ENCODE results near the gene GPS2. TPM values are rescaled to one million over a fixed set of nuclear protein-coding genes. Genes with fewer than 3 reads are reported as not detected.

The GPS2 gene
- total and polyA plus RNA-seq, 8 donors, result 48.2 to 102 (median 80.8) TPM

DNA sequence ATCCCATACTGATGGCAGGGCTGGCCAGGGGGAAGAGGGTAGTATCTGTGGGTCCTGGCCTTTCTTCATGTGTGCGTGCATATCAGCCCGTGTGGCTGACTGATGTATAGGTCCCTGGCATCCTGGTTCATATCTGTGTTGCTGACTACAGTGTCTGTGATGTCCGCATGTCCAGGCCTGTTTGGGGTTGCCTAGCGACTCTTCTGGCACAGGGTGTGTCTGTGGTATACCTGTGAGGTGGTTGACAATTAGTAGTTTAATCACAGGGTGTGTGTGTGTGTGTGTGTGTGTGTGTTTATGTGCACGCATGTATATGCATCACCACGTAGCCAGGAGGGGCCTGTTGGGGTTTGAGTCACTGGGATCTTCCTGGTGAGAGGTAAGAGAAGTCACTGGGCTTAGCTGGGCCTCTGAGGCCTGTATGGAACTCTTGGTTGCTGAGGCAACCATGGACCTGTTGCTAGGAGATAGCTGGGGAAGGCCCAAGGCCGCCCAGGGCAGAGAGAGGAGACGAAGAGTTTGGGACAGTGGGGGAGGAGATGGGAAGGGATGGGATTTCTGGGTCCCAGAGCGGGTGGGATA is 39.2 kb upstream of the GPS2 start:
- DNase-seq, result peak in 2 of 4 donors; percentile 27 to 43

DNA sequence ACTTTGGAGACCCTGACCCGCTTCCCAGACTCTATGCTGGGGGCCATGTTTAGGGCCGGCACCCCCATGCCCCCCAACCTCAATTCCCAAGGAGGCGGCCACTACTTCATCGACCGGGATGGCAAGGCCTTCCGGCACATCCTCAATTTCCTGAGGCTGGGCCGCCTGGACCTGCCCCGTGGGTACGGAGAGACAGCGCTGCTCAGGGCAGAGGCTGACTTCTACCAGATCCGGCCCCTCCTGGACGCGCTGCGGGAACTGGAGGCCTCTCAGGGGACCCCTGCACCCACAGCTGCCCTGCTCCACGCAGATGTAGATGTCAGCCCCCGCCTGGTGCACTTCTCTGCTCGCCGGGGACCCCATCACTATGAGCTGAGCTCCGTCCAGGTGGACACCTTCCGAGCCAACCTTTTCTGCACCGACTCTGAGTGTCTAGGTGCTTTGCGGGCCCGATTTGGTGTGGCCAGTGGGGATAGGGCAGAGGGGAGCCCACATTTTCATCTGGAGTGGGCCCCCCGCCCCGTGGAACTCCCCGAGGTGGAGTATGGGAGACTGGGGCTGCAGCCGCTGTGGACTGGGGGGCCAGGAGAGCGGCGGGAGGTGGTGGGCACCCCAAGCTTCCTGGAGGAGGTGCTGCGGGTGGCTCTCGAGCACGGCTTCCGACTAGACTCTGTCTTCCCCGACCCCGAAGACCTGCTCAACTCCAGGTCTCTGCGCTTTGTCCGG is 37.9 kb upstream of the GPS2 start:
- Histone ChIP-seq H3K4me3 (peak overlapping the region in 1 of 2 donors; percentile 90), H3K4me1 (peaks cover 19 to 58% of the 10 kb centered on the region in 2 donors), H3K27ac (peak overlapping the region in 1 of 2 donors; percentile 97), H3K27me3 (no peaks in the 10 kb centered on the region), H3K36me3 (peaks cover 0 to 8% of the 10 kb centered on the region in 2 donors), H3K9me3 (no peaks in the 10 kb centered on the region)
- DNase-seq (peak in 1 of 4 donors; percentile 76), ATAC-seq (no peak)
- TF ChIP-seq, protein P1, sequence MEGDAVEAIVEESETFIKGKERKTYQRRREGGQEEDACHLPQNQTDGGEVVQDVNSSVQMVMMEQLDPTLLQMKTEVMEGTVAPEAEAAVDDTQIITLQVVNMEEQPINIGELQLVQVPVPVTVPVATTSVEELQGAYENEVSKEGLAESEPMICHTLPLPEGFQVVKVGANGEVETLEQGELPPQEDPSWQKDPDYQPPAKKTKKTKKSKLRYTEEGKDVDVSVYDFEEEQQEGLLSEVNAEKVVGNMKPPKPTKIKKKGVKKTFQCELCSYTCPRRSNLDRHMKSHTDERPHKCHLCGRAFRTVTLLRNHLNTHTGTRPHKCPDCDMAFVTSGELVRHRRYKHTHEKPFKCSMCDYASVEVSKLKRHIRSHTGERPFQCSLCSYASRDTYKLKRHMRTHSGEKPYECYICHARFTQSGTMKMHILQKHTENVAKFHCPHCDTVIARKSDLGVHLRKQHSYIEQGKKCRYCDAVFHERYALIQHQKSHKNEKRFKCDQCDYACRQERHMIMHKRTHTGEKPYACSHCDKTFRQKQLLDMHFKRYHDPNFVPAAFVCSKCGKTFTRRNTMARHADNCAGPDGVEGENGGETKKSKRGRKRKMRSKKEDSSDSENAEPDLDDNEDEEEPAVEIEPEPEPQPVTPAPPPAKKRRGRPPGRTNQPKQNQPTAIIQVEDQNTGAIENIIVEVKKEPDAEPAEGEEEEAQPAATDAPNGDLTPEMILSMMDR (IDR thresholded peaks at IDR 0.05), result no peak
- intact Hi-C loops (cut with DNase I), result loop anchor here in 1 of 2 donors (10.0 kb wide), 1 partner anchor 82 kb away; the partner anchor contains the start of genes FGF11 and TMEM102

More for the DNA sequence above, 39.2 kb upstream of the GPS2 start:
- ATAC-seq, result no peak
- Histone ChIP-seq H3K27me3 (no peaks in the 10 kb centered on the region), H3K4me3 (no peak overlapping the region), H3K9me3 (no peaks in the 10 kb centered on the region), H3K27ac (peak overlapping the region in 1 of 2 donors; percentile 33), H3K4me1 (peaks cover 19 to 57% of the 10 kb centered on the region in 2 donors), H3K36me3 (peaks cover 0 to 3% of the 10 kb centered on the region in 2 donors)
- intact Hi-C loops (cut with DNase I), result loop anchor here in 1 of 2 donors (10.0 kb wide), 1 partner anchor 80 kb away; the partner anchor contains the start of genes FGF11 and TMEM102
- TF ChIP-seq, protein P1 (IDR thresholded peaks at IDR 0.05), result no peak

DNA sequence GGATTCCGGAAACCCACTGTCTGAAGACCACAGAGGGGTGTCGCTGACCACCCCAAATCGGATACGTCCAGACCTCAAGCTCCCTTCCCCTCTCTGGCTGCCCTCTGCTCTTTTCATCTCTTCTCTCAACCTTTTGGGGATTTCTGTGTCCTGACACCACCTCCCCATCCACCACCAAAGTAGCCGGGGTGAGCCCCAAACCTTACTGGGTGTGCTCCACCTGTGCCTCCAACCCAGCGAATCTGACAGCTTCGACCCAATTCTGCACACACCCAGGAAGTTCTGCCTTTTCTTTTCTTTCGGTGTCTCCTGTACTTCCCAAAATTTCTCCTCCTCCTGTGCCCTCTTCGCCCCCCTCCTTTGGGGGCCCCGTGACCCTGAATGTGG is 37.3 kb upstream of the GPS2 start:
- TF ChIP-seq, protein P1 (IDR thresholded peaks at IDR 0.05), result peak in 1 of 2 donors; percentile 39
- Histone ChIP-seq H3K36me3 (peaks cover 0 to 14% of the 10 kb centered on the region in 2 donors), H3K27me3 (no peaks in the 10 kb centered on the region), H3K27ac (peak overlapping the region; percentile 92 to 97), H3K4me1 (peaks cover 19 to 58% of the 10 kb centered on the region in 2 donors), H3K4me3 (peak overlapping the region; percentile 50 to 90), H3K9me3 (no peaks in the 10 kb centered on the region)
- ATAC-seq (no peak), DNase-seq (no peak)
- intact Hi-C loops (cut with DNase I), result loop anchor here in 1 of 2 donors (10.0 kb wide), 1 partner anchor 82 kb away; the partner anchor contains the start of genes FGF11 and TMEM102

DNA sequence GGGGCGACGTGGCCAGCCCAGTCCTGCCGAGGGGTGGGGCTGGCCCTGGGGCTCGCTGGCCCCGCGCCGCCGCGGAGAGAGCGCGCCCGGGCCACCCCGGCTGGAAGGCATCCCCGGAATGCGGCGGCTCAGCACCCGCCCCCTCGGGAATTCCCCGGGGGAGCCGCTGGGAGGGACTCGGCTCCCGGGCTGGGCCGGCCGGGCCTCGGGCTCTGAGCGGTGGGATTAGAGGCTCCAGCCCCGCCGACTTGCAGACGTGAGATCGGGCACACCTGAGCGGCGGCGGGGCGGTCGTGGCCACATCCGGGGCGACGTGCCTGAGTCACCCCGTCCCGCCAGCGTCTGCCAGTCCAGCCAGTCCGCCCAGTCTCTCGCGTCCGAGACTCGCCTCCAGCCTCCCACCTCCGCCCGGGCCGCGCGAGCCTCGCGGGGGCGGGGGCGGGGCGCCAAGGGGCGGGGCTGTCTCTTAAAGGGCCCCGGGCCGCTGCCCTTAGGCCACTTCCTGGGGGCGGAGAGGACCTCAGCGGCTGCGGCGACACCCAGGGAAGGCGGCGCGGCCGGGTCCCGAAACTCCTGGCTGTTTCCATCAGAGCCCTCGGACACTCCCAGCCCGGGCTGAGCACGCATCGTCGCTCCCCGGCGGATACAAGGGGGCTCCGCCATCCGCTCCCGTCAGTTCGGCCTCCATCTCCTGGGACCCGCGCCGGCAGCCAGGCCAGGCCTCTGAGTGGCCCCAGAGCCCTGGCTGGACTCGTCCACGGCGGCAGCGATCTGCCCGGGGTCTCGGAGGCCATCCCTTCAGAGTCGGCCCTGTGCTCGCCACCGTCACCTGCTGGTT is 36.7 kb upstream of the GPS2 start, which contains the start of gene KCTD11:
Gene KCTD11 (plus strand): TSS at position 498 of the 838 bp plus-strand sequence.
- intact Hi-C loops (cut with DNase I), result loop anchor here in 1 of 2 donors (10.0 kb wide), 1 partner anchor 83 kb away; the partner anchor contains the start of genes FGF11 and TMEM102
- peak within 1 kb of the TSS; percentile 50 to 90 for H3K4me3 ChIP-seq
- TF ChIP-seq, protein P1 (IDR thresholded peaks at IDR 0.05), result no peak
- H3K9me3 ChIP-seq, result no peaks in the 10 kb centered on the region
- DNase-seq, result peak; percentile 85 to 96 (median 90)
- peaks cover 0 to 20% of the 10 kb centered on the region in 2 donors for H3K36me3 ChIP-seq
- peaks cover 19 to 58% of the 10 kb centered on the region in 2 donors for H3K4me1 ChIP-seq
- peak within 1 kb of the TSS; percentile 92 to 97 for H3K27ac ChIP-seq
- H3K27me3 ChIP-seq, result no peaks in the 10 kb centered on the region
- ATAC-seq, result peak; percentile 82
